Measurements from ENCODE around the gene NOS1AP.

GRCh38 chr1:162365284-162366020 lies 296.0 kb downstream of the NOS1AP start:
- TF ChIP-seq, protein P1, sequence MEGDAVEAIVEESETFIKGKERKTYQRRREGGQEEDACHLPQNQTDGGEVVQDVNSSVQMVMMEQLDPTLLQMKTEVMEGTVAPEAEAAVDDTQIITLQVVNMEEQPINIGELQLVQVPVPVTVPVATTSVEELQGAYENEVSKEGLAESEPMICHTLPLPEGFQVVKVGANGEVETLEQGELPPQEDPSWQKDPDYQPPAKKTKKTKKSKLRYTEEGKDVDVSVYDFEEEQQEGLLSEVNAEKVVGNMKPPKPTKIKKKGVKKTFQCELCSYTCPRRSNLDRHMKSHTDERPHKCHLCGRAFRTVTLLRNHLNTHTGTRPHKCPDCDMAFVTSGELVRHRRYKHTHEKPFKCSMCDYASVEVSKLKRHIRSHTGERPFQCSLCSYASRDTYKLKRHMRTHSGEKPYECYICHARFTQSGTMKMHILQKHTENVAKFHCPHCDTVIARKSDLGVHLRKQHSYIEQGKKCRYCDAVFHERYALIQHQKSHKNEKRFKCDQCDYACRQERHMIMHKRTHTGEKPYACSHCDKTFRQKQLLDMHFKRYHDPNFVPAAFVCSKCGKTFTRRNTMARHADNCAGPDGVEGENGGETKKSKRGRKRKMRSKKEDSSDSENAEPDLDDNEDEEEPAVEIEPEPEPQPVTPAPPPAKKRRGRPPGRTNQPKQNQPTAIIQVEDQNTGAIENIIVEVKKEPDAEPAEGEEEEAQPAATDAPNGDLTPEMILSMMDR (IDR thresholded peaks at IDR 0.05) = no peak
- no peak for TF ChIP-seq POLR2A (IDR thresholded peaks at IDR 0.05)

All from body of pancreas (tissue), 4 donors.